ENCODE results near the gene PLCB4. TPM values are rescaled to one million over a fixed set of nuclear protein-coding genes. Genes with fewer than 3 reads are reported as not detected.
A peak's percentile ranks its signal among the peaks of the same experiment; 100 is the strongest.

PLCB4 gene
- total RNA-seq, 1 experiment from 2014 or later, result 10.1 TPM

DNA sequence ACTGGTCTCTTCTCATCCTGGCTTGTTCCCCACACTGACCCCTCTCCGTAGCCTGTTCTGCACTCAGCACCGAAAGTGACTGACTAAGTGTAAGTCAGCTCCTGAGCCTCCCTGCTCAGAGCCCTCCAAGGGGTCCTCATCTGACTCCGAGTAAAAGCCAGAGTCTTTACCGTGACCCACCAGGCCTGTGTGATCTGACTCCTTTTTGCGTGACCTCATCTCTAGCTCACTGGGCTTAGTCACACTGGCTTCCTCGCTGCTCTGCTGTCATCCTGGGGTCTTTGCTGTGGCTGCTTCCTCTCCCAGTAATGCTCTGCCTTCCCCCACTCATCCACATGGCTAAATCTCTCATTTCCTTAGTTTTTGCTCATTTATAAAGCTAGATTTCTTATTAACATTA lies 116.6 kb downstream of the PLCB4 start:
- H3K4me2 ChIP-seq (ENCODE audit: insufficient read depth, insufficient read length, low read length), result no peak overlapping the region
- H3K9me3 ChIP-seq (ENCODE audit: control insufficient read depth, low read depth, low read length), result no peaks in the 10 kb centered on the region
- H3K4ac ChIP-seq (ENCODE audit: low read depth, low read length), result no peak overlapping the region
- H3K4me3 Mint-ChIP-seq, result no peak overlapping the region
- no peak overlapping the region for H2BK12ac ChIP-seq (ENCODE audit: insufficient read length, low read depth, low read length)
- H3T11ph ChIP-seq (ENCODE audit: low read length), result no peak overlapping the region
- peaks cover 7% of the 10 kb centered on the region for H3K4me1 ChIP-seq (ENCODE audit: insufficient read depth, low read length)
- no peak overlapping the region for H2AK5ac ChIP-seq (ENCODE audit: insufficient read length, low read length)
- peaks cover 2% of the 10 kb centered on the region; the same call in 1 of the 2 replicates for H3K27me3 Mint-ChIP-seq (ENCODE audit: low read depth)
- H3K9ac ChIP-seq (ENCODE audit: extremely low read depth, insufficient read length, low read length), result no peak overlapping the region
- H4K20me1 ChIP-seq (ENCODE audit: control insufficient read depth, insufficient read depth, insufficient read length), result no peaks in the 10 kb centered on the region
- no peak overlapping the region for H3K56ac ChIP-seq (ENCODE audit: insufficient read length, low read depth, low read length)
- peaks cover 2 to 9% (median 2%) of the 10 kb centered on the region in 3 experiments; a peak in 5 of 7 replicates for H3K36me3 Mint-ChIP-seq (ENCODE audit: insufficient read depth in 1 of 3, low read depth in 3 of 3)
- no peak overlapping the region for H2BK15ac ChIP-seq (ENCODE audit: low read depth, low read length)
- no peak overlapping the region for H4K91ac ChIP-seq (ENCODE audit: insufficient read length, low read depth, low read length)
- no peaks in the 10 kb centered on the region for H3K9me3 Mint-ChIP-seq
- H3K4me1 Mint-ChIP-seq, result peaks cover 29 to 31% of the 10 kb centered on the region in 2 experiments
- H3K14ac ChIP-seq (ENCODE audit: insufficient read depth, low read length), result peak overlapping the region; percentile 24; the same call in 1 of the 2 replicates
- H3K23me2 ChIP-seq (ENCODE audit: insufficient read length, low read depth, low read length, poor library complexity, severe bottlenecking), result no peaks in the 10 kb centered on the region
- no peaks in the 10 kb centered on the region; the same call in 1 of the 2 replicates for H3K79me2 ChIP-seq (ENCODE audit: insufficient read depth, low read length)
- H3K18ac ChIP-seq (ENCODE audit: insufficient read length, low read depth, low read length), result no peak overlapping the region
- no peak for DNase-seq
- H3K27ac ChIP-seq (ENCODE audit: insufficient read length, low read depth, low read length), result no peak overlapping the region
- H4K8ac ChIP-seq (replicated peaks; ENCODE audit: insufficient read length, low read depth, low read length), result no peak overlapping the region
- H3K27ac Mint-ChIP-seq, result peak overlapping the region in 1 of 3 experiments; percentile 82; a peak in 3 of 7 replicates
- H3K27me3 ChIP-seq (ENCODE audit: insufficient read depth, low read length), result no peaks in the 10 kb centered on the region
- TF ChIP-seq, protein P1, sequence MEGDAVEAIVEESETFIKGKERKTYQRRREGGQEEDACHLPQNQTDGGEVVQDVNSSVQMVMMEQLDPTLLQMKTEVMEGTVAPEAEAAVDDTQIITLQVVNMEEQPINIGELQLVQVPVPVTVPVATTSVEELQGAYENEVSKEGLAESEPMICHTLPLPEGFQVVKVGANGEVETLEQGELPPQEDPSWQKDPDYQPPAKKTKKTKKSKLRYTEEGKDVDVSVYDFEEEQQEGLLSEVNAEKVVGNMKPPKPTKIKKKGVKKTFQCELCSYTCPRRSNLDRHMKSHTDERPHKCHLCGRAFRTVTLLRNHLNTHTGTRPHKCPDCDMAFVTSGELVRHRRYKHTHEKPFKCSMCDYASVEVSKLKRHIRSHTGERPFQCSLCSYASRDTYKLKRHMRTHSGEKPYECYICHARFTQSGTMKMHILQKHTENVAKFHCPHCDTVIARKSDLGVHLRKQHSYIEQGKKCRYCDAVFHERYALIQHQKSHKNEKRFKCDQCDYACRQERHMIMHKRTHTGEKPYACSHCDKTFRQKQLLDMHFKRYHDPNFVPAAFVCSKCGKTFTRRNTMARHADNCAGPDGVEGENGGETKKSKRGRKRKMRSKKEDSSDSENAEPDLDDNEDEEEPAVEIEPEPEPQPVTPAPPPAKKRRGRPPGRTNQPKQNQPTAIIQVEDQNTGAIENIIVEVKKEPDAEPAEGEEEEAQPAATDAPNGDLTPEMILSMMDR (conservative IDR thresholded peaks at IDR 0.05), result no peak
- H2BK20ac ChIP-seq (ENCODE audit: low read depth, low read length, poor library complexity, severe bottlenecking), result no peak overlapping the region
- no peak overlapping the region for H3K23ac ChIP-seq (ENCODE audit: insufficient read length, low read depth, low read length)
- no peak overlapping the region for H2AFZ ChIP-seq (ENCODE audit: low read length)
- H2BK120ac ChIP-seq (ENCODE audit: low read depth, low read length, poor library complexity, severe bottlenecking), result no peak overlapping the region
- H4K5ac ChIP-seq (ENCODE audit: insufficient read length, low read depth, low read length), result no peak overlapping the region
- WGBS (ENCODE audit: extremely low coverage, insufficient read length, low lambda C conversion rate), result no CpG with 5 or more reads among the region's 6 CpGs
- no peak overlapping the region for H2BK5ac ChIP-seq (ENCODE audit: insufficient read length, low read length)
- no peaks in the 10 kb centered on the region for H3K79me1 ChIP-seq (ENCODE audit: insufficient read depth, low read depth, low read length, poor library complexity, severe bottlenecking)
